Measurements from ENCODE around the gene LANCL1.

LANCL1 gene

DNA sequence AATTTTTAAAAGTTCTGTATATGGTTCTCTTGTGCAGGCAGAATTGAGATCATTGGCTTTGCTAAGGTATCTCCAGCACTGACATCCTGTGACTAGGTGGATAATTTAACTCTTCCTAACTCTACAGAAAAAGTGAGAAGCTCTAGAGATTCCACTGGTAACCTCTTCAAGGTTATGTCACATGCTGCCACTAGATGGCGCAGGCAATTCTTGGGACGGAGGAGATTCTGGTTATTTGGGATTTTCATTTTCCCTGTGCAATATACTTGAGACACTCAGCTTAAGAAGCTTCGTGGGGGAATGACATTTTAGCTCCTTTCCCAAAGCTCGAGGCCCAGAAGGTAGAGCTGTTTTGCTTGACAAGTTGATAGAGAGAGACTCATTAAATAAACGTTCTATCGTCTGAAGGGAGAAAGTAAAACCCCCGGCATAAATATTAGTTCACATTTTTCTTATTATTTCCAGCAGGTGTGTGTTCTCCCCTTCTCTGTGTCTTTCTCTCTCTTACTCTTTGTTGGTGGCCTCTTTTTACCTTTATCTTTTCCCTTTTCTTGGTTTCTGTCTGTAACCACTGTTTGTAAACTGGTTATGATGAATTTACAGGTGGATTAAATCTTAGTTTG is 26.6 kb upstream of the LANCL1 start:
- Histone ChIP-seq H3K27ac (no peak overlapping the region), H3K4me3 (IDR thresholded peaks at IDR 0.05; ENCODE audit: insufficient read depth, low read depth, low read length) (no peak overlapping the region), H4K20me1 (ENCODE audit: insufficient read depth) (no peaks in the 10 kb centered on the region), H3K79me2 (ENCODE audit: insufficient read depth, low read depth) (no peaks in the 10 kb centered on the region), H3K4me2 (no peak overlapping the region), H3K9ac (no peak overlapping the region), H3K36me3 (ENCODE audit: insufficient read depth) (no peaks in the 10 kb centered on the region), H2AFZ (ENCODE audit: low read depth) (no peak overlapping the region), H3K27me3 (ENCODE audit: insufficient read depth, low read depth) (no peaks in the 10 kb centered on the region), H3K4me1 (ENCODE audit: low read depth, poor library complexity, severe bottlenecking) (no peaks in the 10 kb centered on the region)
- TF ChIP-seq, protein P1, sequence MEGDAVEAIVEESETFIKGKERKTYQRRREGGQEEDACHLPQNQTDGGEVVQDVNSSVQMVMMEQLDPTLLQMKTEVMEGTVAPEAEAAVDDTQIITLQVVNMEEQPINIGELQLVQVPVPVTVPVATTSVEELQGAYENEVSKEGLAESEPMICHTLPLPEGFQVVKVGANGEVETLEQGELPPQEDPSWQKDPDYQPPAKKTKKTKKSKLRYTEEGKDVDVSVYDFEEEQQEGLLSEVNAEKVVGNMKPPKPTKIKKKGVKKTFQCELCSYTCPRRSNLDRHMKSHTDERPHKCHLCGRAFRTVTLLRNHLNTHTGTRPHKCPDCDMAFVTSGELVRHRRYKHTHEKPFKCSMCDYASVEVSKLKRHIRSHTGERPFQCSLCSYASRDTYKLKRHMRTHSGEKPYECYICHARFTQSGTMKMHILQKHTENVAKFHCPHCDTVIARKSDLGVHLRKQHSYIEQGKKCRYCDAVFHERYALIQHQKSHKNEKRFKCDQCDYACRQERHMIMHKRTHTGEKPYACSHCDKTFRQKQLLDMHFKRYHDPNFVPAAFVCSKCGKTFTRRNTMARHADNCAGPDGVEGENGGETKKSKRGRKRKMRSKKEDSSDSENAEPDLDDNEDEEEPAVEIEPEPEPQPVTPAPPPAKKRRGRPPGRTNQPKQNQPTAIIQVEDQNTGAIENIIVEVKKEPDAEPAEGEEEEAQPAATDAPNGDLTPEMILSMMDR (conservative IDR thresholded peaks at IDR 0.05; ENCODE audit: low read depth, low read length), result peak; percentile 91

DNA sequence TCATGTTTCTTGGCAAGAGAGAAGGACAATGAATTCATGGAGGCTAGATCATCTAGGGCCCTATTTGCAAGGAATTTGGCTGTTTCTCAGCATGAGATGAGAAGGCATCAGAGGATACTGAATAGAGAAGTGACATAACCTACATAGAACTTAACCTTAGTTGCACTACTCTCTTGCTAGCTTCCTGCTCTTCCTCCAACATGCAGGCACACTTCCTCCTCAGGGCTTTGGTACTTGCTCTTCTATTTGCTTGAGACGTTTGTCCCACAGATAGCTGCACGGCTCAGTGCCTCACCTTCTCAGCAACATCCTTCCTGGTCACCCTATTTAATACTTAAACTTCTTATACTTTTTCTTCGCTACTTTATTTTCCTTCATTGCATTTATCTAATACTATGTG is 20.0 kb upstream of the LANCL1 start:
- Histone ChIP-seq H3K9ac (no peak overlapping the region), H3K27me3 (ENCODE audit: insufficient read depth, low read depth) (no peaks in the 10 kb centered on the region), H3K36me3 (ENCODE audit: insufficient read depth) (no peaks in the 10 kb centered on the region), H4K20me1 (ENCODE audit: insufficient read depth) (no peaks in the 10 kb centered on the region), H3K4me2 (no peak overlapping the region), H3K4me1 (ENCODE audit: low read depth, poor library complexity, severe bottlenecking) (no peaks in the 10 kb centered on the region), H3K27ac (no peak overlapping the region), H3K4me3 (IDR thresholded peaks at IDR 0.05; ENCODE audit: insufficient read depth, low read depth, low read length) (no peak overlapping the region), H3K79me2 (ENCODE audit: insufficient read depth, low read depth) (no peaks in the 10 kb centered on the region), H2AFZ (ENCODE audit: low read depth) (no peak overlapping the region)
- TF ChIP-seq, protein P1 (conservative IDR thresholded peaks at IDR 0.05; ENCODE audit: low read depth, low read length), result no peak

DNA sequence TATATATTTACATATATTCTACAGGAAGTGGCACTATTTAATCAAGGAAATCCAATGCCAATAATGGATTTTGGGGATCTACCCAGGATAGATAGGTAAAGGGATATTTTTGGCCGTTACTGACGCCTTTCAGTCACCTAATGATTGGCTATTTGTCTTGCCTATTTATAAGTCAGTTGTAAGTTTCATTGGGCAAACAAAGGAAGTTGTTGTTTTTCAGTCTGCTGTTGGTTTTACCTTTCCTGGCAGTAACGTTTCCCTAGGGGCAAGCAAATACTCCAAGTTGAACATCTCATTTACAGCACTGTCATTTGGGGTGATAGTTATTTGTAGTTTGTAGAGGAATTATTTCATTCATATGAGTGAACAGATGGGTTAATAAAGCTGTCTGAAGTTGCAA is 17.0 kb upstream of the LANCL1 start:
- no peaks in the 10 kb centered on the region for H3K4me1 ChIP-seq (ENCODE audit: low read depth, poor library complexity, severe bottlenecking)

DNA sequence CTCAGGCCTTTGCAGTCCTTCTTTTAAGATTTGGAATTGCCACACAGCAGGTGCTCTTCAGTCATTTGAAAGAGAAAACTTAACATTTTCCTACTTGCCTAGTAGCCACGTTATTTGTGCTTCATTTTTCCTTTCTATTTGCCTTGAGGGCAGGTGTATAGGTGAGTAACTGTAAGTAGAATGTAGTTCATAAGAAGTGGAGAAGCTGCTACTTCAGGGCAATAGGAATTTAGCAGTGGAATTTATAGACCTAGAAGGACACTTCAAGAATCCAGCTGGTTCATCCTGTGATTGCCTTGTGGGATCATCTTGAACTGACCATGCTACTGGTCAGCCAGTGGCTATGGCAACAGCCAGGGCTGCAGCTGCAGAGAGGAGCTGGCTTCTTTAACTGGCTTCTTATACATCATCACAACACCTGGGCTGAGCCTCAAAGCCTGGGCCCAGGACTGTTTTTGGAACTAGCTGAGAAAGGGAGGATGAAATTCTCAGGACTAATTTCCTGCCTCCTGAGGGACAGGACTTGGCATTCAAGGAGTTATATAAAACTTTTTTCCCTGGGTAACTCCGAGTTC is 5.1 kb upstream of the LANCL1 start:
- H2AFZ ChIP-seq (ENCODE audit: low read depth), result no peak overlapping the region
- H3K4me2 ChIP-seq, result no peak overlapping the region
- no peak overlapping the region for H3K4me3 ChIP-seq (IDR thresholded peaks at IDR 0.05; ENCODE audit: insufficient read depth, low read depth, low read length)
- no peak overlapping the region for H3K27ac ChIP-seq
- H3K36me3 ChIP-seq (ENCODE audit: insufficient read depth), result no peaks in the 10 kb centered on the region
- H3K79me2 ChIP-seq (ENCODE audit: insufficient read depth, low read depth), result no peaks in the 10 kb centered on the region
- no peaks in the 10 kb centered on the region for H4K20me1 ChIP-seq (ENCODE audit: insufficient read depth)
- no peaks in the 10 kb centered on the region for H3K27me3 ChIP-seq (ENCODE audit: insufficient read depth, low read depth)
- TF ChIP-seq, protein P1 (conservative IDR thresholded peaks at IDR 0.05; ENCODE audit: low read depth, low read length), result no peak
- H3K4me1 ChIP-seq (ENCODE audit: low read depth, poor library complexity, severe bottlenecking), result peaks cover 8% of the 10 kb centered on the region
- H3K9ac ChIP-seq, result no peak overlapping the region

More for the DNA sequence above, 17.0 kb upstream of the LANCL1 start:
- H3K4me3 ChIP-seq (IDR thresholded peaks at IDR 0.05; ENCODE audit: insufficient read depth, low read depth, low read length), result no peak overlapping the region
- H4K20me1 ChIP-seq (ENCODE audit: insufficient read depth), result no peaks in the 10 kb centered on the region
- no peak overlapping the region for H3K4me2 ChIP-seq
- no peak overlapping the region for H3K27ac ChIP-seq
- no peaks in the 10 kb centered on the region for H3K36me3 ChIP-seq (ENCODE audit: insufficient read depth)
- H3K27me3 ChIP-seq (ENCODE audit: insufficient read depth, low read depth), result no peaks in the 10 kb centered on the region
- TF ChIP-seq, protein P1 (conservative IDR thresholded peaks at IDR 0.05; ENCODE audit: low read depth, low read length), result no peak
- no peaks in the 10 kb centered on the region for H3K79me2 ChIP-seq (ENCODE audit: insufficient read depth, low read depth)
- H2AFZ ChIP-seq (ENCODE audit: low read depth), result no peak overlapping the region
- no peak overlapping the region for H3K9ac ChIP-seq
